ENCODE measurements around the gene ISG15.

ISG15 gene

GRCh38 chr1:1062348-1063163, 49.3 kb downstream of the ISG15 start:
- no peak for DNase-seq

GRCh38 chr1:1063261-1063944, 50.1 kb downstream of the ISG15 start:
- DNase-seq, result no peak
